K562 (cell line): Measurements from ENCODE around the gene MMEL1. TPM values are rescaled to one million over a fixed set of nuclear protein-coding genes. Genes with fewer than 3 reads are reported as not detected.

Experiments used
- ATF7 ChIP-seq: fragments of 450-650 bp; IDR thresholded peaks from 2 replicates; pipeline ENCODE4 v1.7.1; 2014; ENCODE audit warnings: mild to moderate bottlenecking, moderate library complexity
- MBD1 ChIP-seq: fragments of 250-450 bp; sonication (Bioruptor Pico); IDR thresholded peaks from 2 replicates; pipeline ENCODE4 v1.8.0; 2022; ENCODE audit warnings: inconsistent platforms
- MGA ChIP-seq: fragments of 450-650 bp; IDR thresholded peaks from 2 replicates; pipeline ENCODE4 v1.6.1; 2016; ENCODE audit warnings: mild to moderate bottlenecking, moderate library complexity
- PRMT5 ChIP-seq: sonication (generic); formaldehyde crosslinking; IDR thresholded peaks from 2 replicates; pipeline ENCODE4 v1.5.0; 2020; ENCODE audit warnings: missing genetic modification reagents
- ZNF766 ChIP-seq: fragments of 200-800 bp; sonication (Bioruptor generic); conservative IDR thresholded peaks from 2 replicates; pipeline ENCODE4 v1.6.1; 2016; ENCODE audit warnings: missing genetic modification characterization, missing compliant biosample characterization
- polyA plus RNA-seq, 8 experiments: library from polyadenylated mRNA; depleted of rRNA in 4 of 8; stranded (reverse) in 5 of 8; unstranded in 3 of 8; fragments of >200 nt; fragmentation: Nextera tagmentation in 2 of 8; fragmentation: Illumina TruSeq in 1 of 8; extraction: Ambion mirVana in 2 of 8; extraction: Trizol in 1 of 8; gene quantifications; 2 replicates each; pipeline versions ENCODE4 v1.2.1 to v1.2.3, GENCODE V29; 2011 to 2014; ENCODE audit warnings: inconsistent platforms in 1 of 8, missing spikeins in 1 of 8
- total RNA-seq, 7 experiments: library from RNA; depleted of rRNA in 6 of 7; stranded (reverse); fragments of >200 nt in 6 of 7; fragmentation: Illumina TruSeq in 2 of 7; extraction: Trizol in 2 of 7; gene quantifications; 2 replicates each; pipeline versions ENCODE4 v1.2.1 to v1.2.3, GENCODE V29; 2011 to 2021; ENCODE audit warnings: low replicate concordance in 1 of 7

The MMEL1 gene
- total and polyA plus RNA-seq, 9 of the 15 experiments (the other 6 are each of a cell fraction or from before 2014, with no cell fraction given) = not detected

- TF ChIP-seq MGA (peak; percentile 84), PRMT5 (CRISPR knock-in tag) (no peak), ZNF766 (CRISPR knock-in tag) (0 out of 2 replicates have a peak, but pooled peaks have one; percentile 58), MBD1 (CRISPR knock-in tag) (no peak), ATF7 (no peak)
- TF ChIP-seq, all 486 proteins: peak for 7
Observed at GRCh38 chr1:2624735-2625300, 8.0 kb downstream of the MMEL1 start (continued).
